AG09319 (cell line): ENCODE data around the gene CACNA1C.

Experiments used
- DNase-seq: peaks from one replicate; pipeline ENCODE4 v3.0.0-alpha.2; 2010; ENCODE audit warnings: low read depth; ENCODE audit errors: extremely low read depth
- CTCF ChIP-seq: IDR thresholded peaks from 2 replicates; pipeline ENCODE4 v1.5.1; 2011; ENCODE audit warnings: low read depth, mild to moderate bottlenecking, inconsistent platforms, low read length, moderate library complexity

Gene CACNA1C

DNA sequence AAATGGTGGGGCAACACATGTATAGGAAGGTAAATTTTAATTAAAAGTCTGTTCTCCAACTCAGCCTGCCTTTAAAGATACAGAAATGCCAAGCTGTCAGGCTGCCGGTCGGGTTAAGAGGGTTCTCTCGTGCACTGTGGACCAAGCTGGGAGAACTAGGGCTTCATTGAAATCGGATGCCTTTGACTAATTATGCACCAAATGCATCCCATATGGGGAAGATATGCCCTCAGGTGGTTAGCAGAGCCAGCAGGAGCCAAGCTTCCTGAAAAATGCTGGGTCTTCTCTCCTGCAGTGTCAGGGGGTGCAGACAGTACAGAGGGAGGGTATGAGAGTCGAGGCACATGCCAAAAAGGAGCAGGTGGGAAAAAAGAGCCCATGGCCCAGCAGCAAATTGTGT is 236.1 kb downstream of the CACNA1C start:
- TF ChIP-seq CTCF = no peak
- DNase-seq = no peak

GRCh38 chr12:2289525-2289924 is 236.7 kb downstream of the CACNA1C start:
- no peak for TF ChIP-seq CTCF
- DNase-seq = no peak

- TF ChIP-seq CTCF = no peak
Observed at GRCh38 chr12:2290091-2290490, 237.3 kb downstream of the CACNA1C start.

GRCh38 chr12:2290516-2291065 is 237.8 kb downstream of the CACNA1C start:
- no peak for DNase-seq
- no peak for TF ChIP-seq CTCF

More at GRCh38 chr12:2290091-2290490, 237.3 kb downstream of the CACNA1C start:
- no peak for DNase-seq

GRCh38 chr12:2291182-2291832 is 238.5 kb downstream of the CACNA1C start:
- DNase-seq = no peak
- peak; percentile 50 for TF ChIP-seq CTCF

DNA sequence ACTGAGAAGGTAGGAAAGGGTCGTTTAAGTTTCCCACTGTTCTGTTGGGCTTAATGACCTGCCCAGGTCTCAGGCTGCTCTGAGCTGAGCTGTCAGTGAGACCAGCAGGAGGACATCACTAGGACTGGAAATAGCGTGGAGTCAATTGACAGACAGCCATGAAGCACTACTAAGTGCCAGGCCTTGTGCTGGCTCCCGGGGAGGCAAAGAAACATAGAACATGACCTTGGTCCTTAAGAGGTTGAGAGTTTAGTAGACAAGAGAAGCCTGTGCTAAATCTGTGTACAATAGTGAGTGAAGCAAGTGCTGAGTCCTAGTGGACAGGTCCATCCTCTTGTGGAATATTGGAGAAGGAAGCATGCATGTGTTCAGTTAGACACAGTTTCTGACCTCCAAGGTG is 239.2 kb downstream of the CACNA1C start:
- DNase-seq = no peak
- TF ChIP-seq CTCF = no peak

DNA sequence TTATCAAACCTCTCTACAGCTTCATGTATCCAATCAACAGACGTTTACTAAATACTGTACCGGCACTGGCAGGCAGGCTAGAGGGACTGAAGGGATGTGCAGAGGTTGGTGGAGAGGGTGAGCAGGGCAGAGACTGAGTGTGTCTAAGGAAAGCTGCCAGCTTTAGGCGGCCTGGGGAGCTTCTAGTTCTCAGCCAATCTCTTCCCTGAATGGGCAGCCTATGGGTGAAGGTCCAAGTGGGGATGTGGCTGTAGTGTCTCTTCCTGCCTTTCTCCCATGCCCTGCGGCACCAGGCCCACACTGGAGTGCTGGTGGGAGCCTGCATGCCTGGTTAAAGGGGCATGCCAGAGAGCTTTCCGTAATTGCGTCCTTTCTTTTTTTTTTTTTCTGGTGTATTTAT is 239.8 kb downstream of the CACNA1C start:
- no peak for DNase-seq
- no peak for TF ChIP-seq CTCF
